ENCODE measurements around the gene FOXI2. TPM values are rescaled to one million over a fixed set of nuclear protein-coding genes. Genes with fewer than 3 reads are reported as not detected.

FOXI2 gene
- total and polyA plus RNA-seq, 9 of the 15 experiments (the other 6 are each of a cell fraction or from before 2014, with no cell fraction given), result not detected

GRCh38 chr10:127720142-127720541 lies 16.8 kb upstream of the FOXI2 start:
- H3K27ac ChIP-seq (ENCODE audit: extremely low read depth, low read depth, low read length), result no peak overlapping the region
- ATAC-seq, result no peak
- no peak overlapping the region for H3K9ac ChIP-seq (ENCODE audit: insufficient read depth in 1 of 2, low read depth in 2 of 2, low read length in 2 of 2)
- no peak overlapping the region for H3K4me3 ChIP-seq
- BruUV-seq (replicated peaks), result no TSS peak
- no peak for DNase-seq (ENCODE audit: extremely low read depth in 1 of 4, low spot score in 3 of 4)
- 0% methylated on average over 4 of the region's 4 CpGs for WGBS (ENCODE audit: insufficient coverage, low coverage, missing lambda C conversion rate)
- H3K36me3 ChIP-seq (ENCODE audit: control insufficient read depth, insufficient read depth, low read length), result no peaks in the 10 kb centered on the region
- H3K79me2 ChIP-seq (ENCODE audit: control insufficient read depth, insufficient read depth, low read length), result no peaks in the 10 kb centered on the region
- no peak overlapping the region for H2AFZ ChIP-seq (ENCODE audit: low read depth, low read length)
- TF ChIP-seq JUND (IDR thresholded peaks at IDR 0.05; ENCODE audit: borderline replicate concordance, low read depth, low read length) (no peak), JUND (tag; IDR thresholded peaks at IDR 0.05; ENCODE audit: borderline replicate concordance, low read depth, low read length) (no peak), MNT (conservative IDR thresholded peaks at IDR 0.05) (no peak), HDAC2 (IDR thresholded peaks at IDR 0.05) (no peak)
- H3K27me3 ChIP-seq (ENCODE audit: control insufficient read depth in 2 of 2, insufficient read depth in 2 of 2, low read length in 2 of 2), result no peaks in the 10 kb centered on the region
- in situ Hi-C loops (cut with MboI) (no loop called here), intact Hi-C loops (cut with micrococcal nuclease) (no loop called here)
- H3K4me1 ChIP-seq (replicated peaks in 1 of 2; ENCODE audit: control insufficient read depth in 2 of 2, insufficient read depth in 2 of 2, low read length in 2 of 2), result no peaks in the 10 kb centered on the region
- H4K20me1 ChIP-seq (replicated peaks; ENCODE audit: control insufficient read depth, insufficient read depth, low read length), result no peaks in the 10 kb centered on the region
- ChIA-PET POLR2A (no interaction called here), CTCF (ENCODE audit: low intra/inter-chr PET ratio) (no interaction called here)
- H3K9me1 ChIP-seq (ENCODE audit: control insufficient read depth, insufficient read depth, low read length), result no peaks in the 10 kb centered on the region
- H3K4me2 ChIP-seq (ENCODE audit: insufficient read depth, low read length), result no peak overlapping the region
- FAIRE-seq, result no peak
- H3K9me3 ChIP-seq (replicated peaks; ENCODE audit: control insufficient read depth, insufficient read depth, low read depth, low read length), result no peaks in the 10 kb centered on the region

GRCh38 chr10:127720903-127721302 lies 16.1 kb upstream of the FOXI2 start:
- H3K27me3 ChIP-seq (ENCODE audit: control insufficient read depth in 2 of 2, insufficient read depth in 2 of 2, low read length in 2 of 2), result no peaks in the 10 kb centered on the region
- H3K4me1 ChIP-seq (replicated peaks in 1 of 2; ENCODE audit: control insufficient read depth in 2 of 2, insufficient read depth in 2 of 2, low read length in 2 of 2), result no peaks in the 10 kb centered on the region
- no peaks in the 10 kb centered on the region for H3K79me2 ChIP-seq (ENCODE audit: control insufficient read depth, insufficient read depth, low read length)
- no peaks in the 10 kb centered on the region for H3K9me3 ChIP-seq (replicated peaks; ENCODE audit: control insufficient read depth, insufficient read depth, low read depth, low read length)
- POLR2A ChIA-PET, result no interaction called here
- no peak overlapping the region for H3K4me3 ChIP-seq
- BruUV-seq (replicated peaks), result no TSS peak
- H3K4me2 ChIP-seq (ENCODE audit: insufficient read depth, low read length), result no peak overlapping the region
- H3K36me3 ChIP-seq (ENCODE audit: control insufficient read depth, insufficient read depth, low read length), result no peaks in the 10 kb centered on the region
- FAIRE-seq (no peak), ATAC-seq (no peak), DNase-seq (ENCODE audit: extremely low read depth in 1 of 4, low spot score in 3 of 4) (no peak)
- H4K20me1 ChIP-seq (replicated peaks; ENCODE audit: control insufficient read depth, insufficient read depth, low read length), result no peaks in the 10 kb centered on the region
- in situ Hi-C loops (cut with MboI), result no loop called here
- CTCF ChIA-PET (ENCODE audit: low intra/inter-chr PET ratio), result no interaction called here
- no peaks in the 10 kb centered on the region for H3K9me1 ChIP-seq (ENCODE audit: control insufficient read depth, insufficient read depth, low read length)
- H3K9ac ChIP-seq (ENCODE audit: insufficient read depth in 1 of 2, low read depth in 2 of 2, low read length in 2 of 2), result no peak overlapping the region
- no peak overlapping the region for H3K27ac ChIP-seq (ENCODE audit: extremely low read depth, low read depth, low read length)
- WGBS (ENCODE audit: insufficient coverage, low coverage, missing lambda C conversion rate), result 0% methylated on average over 2 of the region's 3 CpGs
- H2AFZ ChIP-seq (ENCODE audit: low read depth, low read length), result no peak overlapping the region
- intact Hi-C loops (cut with micrococcal nuclease), result no loop called here
- TF ChIP-seq GABPB1 (CRISPR knock-in tag; IDR thresholded peaks at IDR 0.05) (no peak), BMI1 (IDR thresholded peaks at IDR 0.05; ENCODE audit: low read length) (no peak), ARHGAP35 (IDR thresholded peaks at IDR 0.05; ENCODE audit: partially characterized antibody) (no peak), CBX1 (IDR thresholded peaks at IDR 0.05; ENCODE audit: low read depth) (no peak), PHTF2 (CRISPR knock-in tag; IDR thresholded peaks at IDR 0.05) (no peak), HOXB6 (CRISPR knock-in tag; IDR thresholded peaks at IDR 0.05; ENCODE audit: borderline replicate concordance) (no peak), TGIF2 (CRISPR knock-in tag; IDR thresholded peaks at IDR 0.05) (no peak), SREBF1 (IDR thresholded peaks at IDR 0.05; ENCODE audit: borderline replicate concordance, low read depth, low read length) (no peak), SMARCB1 (IDR thresholded peaks at IDR 0.05; ENCODE audit: insufficient read length, low read depth) (no peak)
- TF ChIP-seq, protein P1, sequence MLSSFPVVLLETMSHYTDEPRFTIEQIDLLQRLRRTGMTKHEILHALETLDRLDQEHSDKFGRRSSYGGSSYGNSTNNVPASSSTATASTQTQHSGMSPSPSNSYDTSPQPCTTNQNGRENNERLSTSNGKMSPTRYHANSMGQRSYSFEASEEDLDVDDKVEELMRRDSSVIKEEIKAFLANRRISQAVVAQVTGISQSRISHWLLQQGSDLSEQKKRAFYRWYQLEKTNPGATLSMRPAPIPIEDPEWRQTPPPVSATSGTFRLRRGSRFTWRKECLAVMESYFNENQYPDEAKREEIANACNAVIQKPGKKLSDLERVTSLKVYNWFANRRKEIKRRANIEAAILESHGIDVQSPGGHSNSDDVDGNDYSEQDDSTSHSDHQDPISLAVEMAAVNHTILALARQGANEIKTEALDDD (IDR thresholded peaks at IDR 0.05), result no peak
- TF ChIP-seq, protein P2, sequence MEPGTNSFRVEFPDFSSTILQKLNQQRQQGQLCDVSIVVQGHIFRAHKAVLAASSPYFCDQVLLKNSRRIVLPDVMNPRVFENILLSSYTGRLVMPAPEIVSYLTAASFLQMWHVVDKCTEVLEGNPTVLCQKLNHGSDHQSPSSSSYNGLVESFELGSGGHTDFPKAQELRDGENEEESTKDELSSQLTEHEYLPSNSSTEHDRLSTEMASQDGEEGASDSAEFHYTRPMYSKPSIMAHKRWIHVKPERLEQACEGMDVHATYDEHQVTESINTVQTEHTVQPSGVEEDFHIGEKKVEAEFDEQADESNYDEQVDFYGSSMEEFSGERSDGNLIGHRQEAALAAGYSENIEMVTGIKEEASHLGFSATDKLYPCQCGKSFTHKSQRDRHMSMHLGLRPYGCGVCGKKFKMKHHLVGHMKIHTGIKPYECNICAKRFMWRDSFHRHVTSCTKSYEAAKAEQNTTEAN (CRISPR knock-in tag; IDR thresholded peaks at IDR 0.05), result no peak

All from K562 (cell line).